HG03108 (cell line): ENCODE data around the gene PRRC2B.
"Not testable (repeated sequence)": the region's sequence is repeated elsewhere in the genome, so short reads cannot be mapped to it uniquely, and the experiment has no call there.

Experiments used
- ATAC-seq: cut with Tn5 transposase; IDR thresholded peaks from one replicate; pipeline ENCODE4 v1.9.1; 2021; ENCODE audit warnings: moderate library complexity; ENCODE audit not compliant: unreplicated experiment

The PRRC2B gene

GRCh38 chr9:131433302-131433854 lies 39.5 kb downstream of the PRRC2B start:
- ATAC-seq = no peak

GRCh38 chr9:131434673-131435072 lies 40.8 kb downstream of the PRRC2B start:
- ATAC-seq = no peak

GRCh38 chr9:131436376-131436775 lies 42.5 kb downstream of the PRRC2B start:
- no peak for ATAC-seq

DNA sequence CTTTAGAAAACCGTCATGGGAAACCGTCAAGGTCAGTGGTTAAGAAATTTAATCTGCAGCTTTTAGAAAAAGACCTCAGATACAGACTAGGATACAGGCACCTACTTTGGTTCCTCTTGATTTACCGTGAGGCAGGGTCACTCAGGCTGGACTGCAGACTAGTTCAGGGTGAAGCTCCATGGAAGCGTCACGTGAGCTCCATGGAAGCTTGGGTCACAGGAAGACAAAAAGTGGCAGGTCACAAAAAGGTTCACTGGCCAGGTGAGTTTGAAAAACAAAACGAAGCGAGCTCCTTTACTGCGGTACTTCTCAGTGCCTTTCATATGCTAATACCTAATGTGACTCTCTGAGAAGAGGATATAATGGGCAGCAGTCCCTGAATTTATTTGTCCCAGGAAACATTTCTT lies 43.0 kb downstream of the PRRC2B start:
- ATAC-seq = no peak

DNA sequence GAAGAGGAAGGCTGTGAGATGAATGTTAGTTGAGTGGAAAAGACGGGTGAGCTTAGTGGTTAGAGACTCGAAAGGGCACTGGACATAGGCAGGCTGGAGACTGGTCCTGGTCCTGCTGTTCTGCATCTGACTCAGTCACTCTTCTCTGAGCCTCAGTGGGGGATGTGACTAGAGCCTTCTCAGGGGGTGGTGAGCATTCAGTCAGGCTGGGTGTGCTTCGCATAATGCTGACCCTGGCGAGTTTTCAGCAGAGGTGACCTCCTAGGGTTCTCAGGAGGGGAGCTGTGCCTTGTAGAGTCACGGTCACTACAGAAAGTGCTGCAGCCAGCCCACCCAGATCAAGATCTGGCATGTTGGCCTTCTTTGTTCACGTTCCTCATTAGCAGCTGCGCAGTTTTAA lies 44.3 kb downstream of the PRRC2B start:
- ATAC-seq = no peak

DNA sequence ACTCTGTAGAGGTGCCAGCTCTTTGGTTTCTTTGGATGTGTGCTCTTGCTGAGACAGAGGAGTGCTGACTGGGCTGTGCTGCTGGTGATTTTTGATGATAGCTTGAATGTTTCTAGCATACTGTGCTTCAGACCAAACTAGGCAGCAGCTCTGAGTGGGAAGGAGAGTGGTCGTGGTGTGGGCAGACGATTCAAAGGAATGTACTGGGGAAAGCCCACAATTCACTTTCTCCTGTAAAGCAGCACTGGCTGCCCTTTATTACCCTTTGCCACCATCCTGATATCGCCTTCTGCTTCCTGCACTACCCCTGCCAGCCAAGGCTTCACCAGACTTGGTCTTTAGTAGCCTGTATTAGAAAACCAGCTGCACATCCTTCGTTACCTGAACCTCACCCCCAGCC lies 45.3 kb downstream of the PRRC2B start:
- no peak for ATAC-seq

DNA sequence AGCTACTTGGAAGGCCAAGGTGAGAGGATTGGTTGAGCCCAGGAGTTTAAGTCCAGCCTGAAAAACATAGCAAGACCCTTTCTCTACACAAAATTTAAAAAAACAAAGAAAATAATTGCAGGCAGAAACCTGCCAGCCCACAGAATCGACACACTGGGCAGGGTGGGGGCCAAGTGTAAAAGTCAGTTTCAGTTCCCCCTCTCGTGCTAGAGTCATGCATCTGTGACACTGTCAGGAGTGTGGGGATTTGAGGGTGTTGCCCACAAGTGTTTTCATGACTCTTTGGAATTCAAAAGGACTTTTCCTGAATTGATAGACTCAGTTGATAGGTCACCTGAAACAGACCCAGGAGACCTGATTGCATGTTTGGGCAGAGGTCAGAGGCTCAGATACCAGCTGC lies 47.6 kb downstream of the PRRC2B start:
- ATAC-seq = no peak

- no peak for ATAC-seq
These were observed 48.5 kb downstream of the PRRC2B start for GRCh38 chr9:131442351-131442750.

DNA sequence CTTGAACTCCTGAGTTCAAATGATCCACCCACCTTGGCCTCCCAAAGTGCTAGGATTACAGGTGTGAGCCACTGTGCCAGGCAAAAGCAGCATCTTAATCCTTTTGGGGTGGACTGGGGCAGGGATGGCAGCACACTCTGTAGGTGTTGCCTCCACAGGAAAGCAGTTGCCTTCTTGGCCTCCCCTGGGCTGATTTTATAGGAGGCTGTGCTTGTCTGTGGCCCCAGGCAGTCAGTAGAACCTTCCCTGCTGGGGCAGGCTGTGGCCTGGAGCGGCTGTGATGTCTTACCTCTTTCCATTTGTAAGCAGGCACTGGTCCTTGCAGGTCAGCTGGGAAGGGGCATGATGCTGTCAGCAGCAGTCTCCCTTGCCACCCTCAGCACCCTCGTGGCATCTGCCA lies 49.8 kb downstream of the PRRC2B start:
- ATAC-seq = no peak

GRCh38 chr9:131446276-131446675 lies 52.4 kb downstream of the PRRC2B start:
- ATAC-seq = no peak

- no peak for ATAC-seq
These were observed 53.3 kb downstream of the PRRC2B start for GRCh38 chr9:131447148-131447547.

- no peak for ATAC-seq
These were observed 53.7 kb downstream of the PRRC2B start for GRCh38 chr9:131447600-131447999.

GRCh38 chr9:131448818-131449217 lies 54.9 kb downstream of the PRRC2B start:
- ATAC-seq = no peak

DNA sequence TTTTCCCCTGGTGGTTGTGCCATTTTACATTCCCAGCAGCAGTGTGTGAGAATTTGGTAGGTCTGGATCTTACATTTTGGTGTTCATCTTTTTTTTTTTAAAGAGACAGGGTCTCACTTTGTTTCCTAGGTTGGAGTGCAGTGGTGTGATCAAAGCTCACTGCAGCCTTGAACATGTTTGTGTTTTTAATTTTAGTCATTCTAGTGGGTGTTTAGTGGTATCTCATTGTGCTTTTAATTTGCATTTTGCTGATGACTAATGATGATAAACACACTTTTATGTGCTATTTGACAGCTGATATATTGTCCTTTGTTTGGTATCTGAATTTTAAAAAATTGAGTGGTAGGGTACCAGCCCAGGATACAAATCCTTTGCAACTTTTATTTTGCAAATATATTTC lies 55.4 kb downstream of the PRRC2B start:
- ATAC-seq = no peak

DNA sequence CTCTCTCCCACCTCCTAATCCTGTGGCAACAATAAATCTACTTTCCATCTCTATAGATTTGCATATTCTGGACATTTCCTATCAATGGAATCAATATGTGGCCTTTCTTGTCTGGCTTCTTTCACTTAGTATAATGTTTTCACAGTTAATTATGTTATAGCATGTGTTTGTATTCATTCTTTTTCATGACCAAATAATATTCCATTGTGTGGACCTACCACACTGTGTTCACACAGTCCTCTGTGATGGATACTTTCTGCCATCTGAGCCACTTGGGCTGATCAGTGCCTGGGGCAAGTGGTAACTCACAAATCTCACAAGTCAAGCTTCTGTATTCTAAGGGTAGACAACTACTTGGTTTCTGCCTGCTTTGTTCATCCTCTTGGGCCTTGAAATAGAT lies 60.1 kb downstream of the PRRC2B start:
- no peak for ATAC-seq

- ATAC-seq = not testable (repeated sequence)
These were observed 61.8 kb downstream of the PRRC2B start for GRCh38 chr9:131455655-131456054.

- ATAC-seq = no peak
These were observed 63.9 kb downstream of the PRRC2B start for GRCh38 chr9:131457746-131458145.

- ATAC-seq = no peak
These were observed 65.2 kb downstream of the PRRC2B start for GRCh38 chr9:131459056-131459455.

- ATAC-seq = no peak
These were observed 67.3 kb downstream of the PRRC2B start for GRCh38 chr9:131461166-131461565.

GRCh38 chr9:131464354-131465000 lies 70.6 kb downstream of the PRRC2B start:
- no peak for ATAC-seq

- ATAC-seq = no peak
These were observed 71.5 kb downstream of the PRRC2B start for GRCh38 chr9:131465401-131465800.

DNA sequence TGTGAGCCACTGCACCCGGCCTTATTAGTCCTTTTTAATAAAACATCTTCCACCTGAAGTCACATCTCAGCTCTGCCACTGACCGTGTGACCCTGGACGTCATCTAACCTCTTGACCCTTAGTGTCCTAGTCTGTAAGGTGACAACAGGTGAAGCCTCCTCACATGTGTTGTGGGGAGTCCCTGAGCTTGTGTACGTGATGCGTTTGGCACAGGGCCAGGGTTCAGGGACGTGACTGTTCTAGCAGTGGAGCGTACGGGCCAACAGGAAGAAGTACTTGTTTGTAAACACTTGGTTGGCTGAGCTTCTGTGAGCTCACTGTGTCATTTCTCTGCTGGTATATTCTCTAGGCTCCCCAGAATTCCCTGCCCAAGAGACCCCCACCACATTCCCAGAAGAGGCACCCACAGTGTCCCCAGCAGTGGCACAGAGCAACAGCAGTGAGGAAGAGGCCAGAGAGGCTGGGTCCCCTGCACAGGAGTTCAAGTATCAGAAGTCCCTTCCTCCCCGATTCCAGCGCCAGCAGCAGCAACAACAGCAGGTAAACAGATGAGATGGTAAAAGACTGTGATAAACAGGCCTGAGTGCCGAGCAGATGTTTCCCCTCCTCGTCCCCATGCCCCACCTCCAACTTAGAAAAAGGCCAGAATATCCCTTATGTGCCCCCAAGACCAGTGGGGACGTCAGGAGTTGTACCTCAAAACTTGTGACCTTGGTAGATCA lies 73.5 kb downstream of the PRRC2B start:
- ATAC-seq = no peak
